Measurements from ENCODE around the gene GNG7. TPM values are rescaled to one million over a fixed set of nuclear protein-coding genes. Genes with fewer than 3 reads are reported as not detected.

GNG7 gene
- total RNA-seq = under 1 TPM; 0.29 to 0.34 TPM

- POLR2A ChIA-PET = no interaction called here
- CTCF ChIA-PET = interaction anchor here (1.2 kb wide), 1 partner anchor 54 kb away, joined by 7 read pairs; no protein-coding TSS in a partner anchor
Measured at GRCh38 chr19:2702170-2703076, at the start of gene GNG7. GNG7 (minus strand) TSS chr19:2702694; CDS start chr19:2520688, 182,006 bp downstream.

DNA sequence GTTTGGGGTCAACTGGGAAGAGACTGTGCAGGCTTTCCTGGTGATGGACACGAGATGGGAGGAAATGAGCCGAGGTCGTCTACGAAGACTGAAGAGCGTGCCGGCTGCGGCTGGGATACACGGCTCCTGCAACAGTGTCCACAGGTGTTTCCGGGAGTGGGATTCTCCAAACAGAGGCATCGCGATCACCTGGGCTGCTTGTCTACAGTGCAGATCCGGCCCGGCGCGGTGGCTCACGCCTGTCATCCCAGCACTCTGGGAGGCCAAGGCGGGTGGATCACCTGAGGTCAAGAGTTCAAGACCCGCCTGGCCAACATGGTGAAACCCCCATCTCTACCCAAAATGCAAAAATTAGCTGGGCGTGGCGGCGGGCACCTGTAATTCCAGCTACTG, 48.9 kb upstream of the GNG7 start:
- CTCF ChIA-PET = interaction anchor here (0.6 to 1.1 kb wide), 3 partner anchors 103 to 322 kb away, joined by 3 to 6 read pairs (median 5); no protein-coding TSS in a partner anchor
- POLR2A ChIA-PET = no interaction called here

DNA sequence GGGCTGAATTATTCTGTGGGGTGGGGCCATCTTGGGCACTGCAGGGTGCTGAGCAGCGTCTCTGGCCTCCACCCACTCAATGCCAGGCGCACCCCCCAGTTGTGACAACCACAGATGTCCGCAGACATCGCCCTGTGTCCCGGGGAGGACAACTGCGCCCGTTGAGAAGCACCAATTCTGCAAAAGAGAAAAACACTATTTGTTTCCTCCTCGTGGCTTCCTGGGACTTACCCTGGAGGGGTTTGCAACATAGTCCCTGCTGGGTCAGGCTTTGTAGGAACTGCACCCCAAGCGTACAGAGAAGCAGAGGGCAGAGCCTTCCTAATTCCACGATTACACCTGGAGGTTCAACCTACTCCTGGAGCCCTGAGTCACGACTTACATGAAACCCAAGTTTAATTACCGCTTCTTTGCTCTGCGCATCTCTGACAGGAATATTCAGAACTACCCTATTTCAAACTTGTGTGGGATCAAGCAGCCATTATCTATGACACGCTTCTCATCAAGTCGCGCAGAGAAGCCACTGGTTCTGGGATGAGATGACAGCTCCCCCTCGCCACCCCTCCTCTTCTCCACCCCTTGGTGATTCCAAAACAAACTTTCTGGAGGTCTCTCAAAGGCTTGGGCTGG, 48.4 kb upstream of the GNG7 start:
- POLR2A ChIA-PET = no interaction called here
- CTCF ChIA-PET = interaction anchor here (1.1 to 2.2 kb wide), 2 partner anchors 103 kb away, joined by 5 to 23 read pairs; no protein-coding TSS in a partner anchor

DNA sequence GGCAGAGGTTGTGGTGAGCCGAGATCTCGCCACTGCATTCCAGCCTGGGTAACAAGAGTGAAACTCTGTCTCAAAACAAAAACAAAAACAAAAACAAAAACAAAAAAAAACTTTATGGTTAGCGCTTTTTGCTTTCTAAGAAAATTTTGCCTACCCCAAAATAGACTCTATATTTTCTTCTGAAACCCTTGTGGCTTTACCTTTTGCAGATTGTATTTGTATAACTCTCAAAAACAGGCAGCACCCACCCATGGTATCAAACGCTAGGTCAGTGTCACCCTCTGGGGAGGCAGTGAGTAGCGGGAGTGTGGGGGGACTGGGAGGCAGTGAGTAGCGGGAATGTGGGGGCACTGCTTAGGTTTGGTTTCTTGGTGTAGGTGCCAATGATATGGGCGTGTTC, 44.9 kb upstream of the GNG7 start:
- ChIA-PET CTCF (no interaction called here), POLR2A (no interaction called here)

GRCh38 chr19:2744113-2744512, 41.6 kb upstream of the GNG7 start:
- ChIA-PET CTCF (interaction anchor here (1.2 kb wide), 1 partner anchor 96 kb away, joined by 3 read pairs; no protein-coding TSS in a partner anchor), POLR2A (no interaction called here)

DNA sequence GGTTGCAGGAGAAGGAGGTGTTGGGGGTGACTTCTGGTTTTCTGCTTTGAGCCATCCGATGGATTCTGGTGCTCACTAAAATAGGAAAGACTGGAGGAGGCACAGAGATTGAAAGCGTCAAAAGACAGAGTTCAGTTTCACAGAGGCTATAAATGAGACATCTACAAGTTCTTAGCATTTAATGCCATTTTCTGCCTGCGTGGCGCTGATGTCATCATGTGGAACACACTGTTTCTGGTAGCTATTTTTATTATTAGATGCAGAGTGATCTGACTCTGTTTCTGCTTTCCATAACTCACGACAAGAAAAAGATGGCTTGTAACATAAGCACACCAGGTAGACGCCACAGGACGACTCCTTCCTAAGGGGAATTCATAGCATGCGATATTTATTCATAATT, 40.6 kb upstream of the GNG7 start:
- ChIA-PET CTCF (no interaction called here), POLR2A (no interaction called here)

DNA sequence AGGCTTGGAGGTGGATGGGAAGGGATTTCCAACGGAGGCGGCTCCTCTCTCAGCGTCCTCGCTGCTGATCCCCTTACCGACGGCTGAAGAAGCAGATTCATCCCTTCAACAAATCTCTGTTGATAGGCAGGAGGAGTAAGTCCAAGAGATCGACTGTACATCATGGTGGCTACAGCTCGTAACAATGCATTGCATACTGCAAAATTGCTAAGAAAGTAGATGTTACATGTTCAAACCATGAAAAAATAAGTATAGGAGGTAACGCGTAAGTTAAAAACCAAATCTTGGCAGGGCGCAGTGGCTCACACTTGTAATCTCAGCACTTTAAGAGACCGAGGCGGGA, 37.8 kb upstream of the GNG7 start:
- CTCF ChIA-PET = no interaction called here
- POLR2A ChIA-PET = no interaction called here

GRCh38 chr19:2739602-2740313, 37.3 kb upstream of the GNG7 start, which contains the start of gene SLC39A3:
SLC39A3 (minus strand) TSS chr19:2740017; CDS start chr19:2737257, 2,760 bp downstream.
- ChIA-PET POLR2A (no interaction called here), CTCF (interaction anchor here (0.8 to 1.4 kb wide), 2 partner anchors 10 to 91 kb away, joined by 3 to 5 read pairs; no protein-coding TSS in a partner anchor)

DNA sequence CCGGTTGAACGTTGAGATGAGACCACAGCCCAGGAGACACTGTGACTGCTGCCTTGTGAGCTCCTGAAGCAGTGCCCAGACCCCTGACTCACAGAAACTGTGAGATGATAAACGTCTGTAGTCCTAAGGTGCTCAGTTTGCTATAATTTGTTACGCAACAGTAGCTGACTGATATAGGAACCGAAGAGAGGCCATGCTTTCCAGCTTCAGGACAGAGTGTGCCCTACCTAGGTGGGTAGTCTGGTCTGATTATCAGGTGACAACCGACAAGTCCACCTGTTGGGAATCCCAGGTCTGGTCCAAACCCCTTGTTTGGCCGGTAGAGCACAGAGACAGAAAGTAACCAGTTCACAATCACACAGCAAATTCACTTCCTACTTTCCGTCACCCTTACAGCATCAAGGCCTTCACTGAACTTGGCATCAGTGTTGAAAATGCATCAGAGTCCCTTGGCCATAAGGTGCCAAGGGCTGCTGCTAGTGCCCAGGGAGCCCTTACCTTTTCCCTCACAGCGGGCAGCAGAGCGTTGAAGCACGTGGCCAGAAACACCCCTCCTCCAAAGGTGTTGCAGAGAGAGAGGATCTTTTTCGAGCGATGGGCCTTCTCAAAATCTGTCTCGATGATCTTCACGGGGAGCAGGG, 34.2 kb upstream of the GNG7 start:
- CTCF ChIA-PET = interaction anchor here (0.5 kb wide), 1 partner anchor 301 kb away, joined by 3 read pairs; no protein-coding TSS in a partner anchor

DNA sequence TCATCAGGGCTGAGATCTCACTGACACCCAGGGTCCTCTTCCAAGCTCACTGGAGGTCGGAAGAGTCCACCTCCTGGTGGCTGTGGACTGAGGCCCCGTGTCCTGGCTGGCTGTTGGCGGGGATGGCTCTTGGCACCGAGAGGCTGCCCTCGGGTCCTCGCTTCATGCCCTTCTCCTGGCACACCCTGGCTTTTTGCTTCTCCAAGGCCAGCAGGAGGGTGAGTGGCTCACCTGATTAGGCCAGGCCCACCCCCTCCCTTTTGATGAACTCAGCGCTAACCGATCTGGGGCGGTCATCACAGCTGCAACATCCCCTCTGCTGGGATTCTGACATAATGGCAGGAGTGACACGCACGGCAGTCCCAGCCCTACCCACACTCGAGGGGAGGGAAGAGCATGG, 32.9 kb upstream of the GNG7 start:
- ChIA-PET POLR2A (no interaction called here), CTCF (no interaction called here)

More for the DNA sequence above, 34.2 kb upstream of the GNG7 start:
- POLR2A ChIA-PET = no interaction called here

DNA sequence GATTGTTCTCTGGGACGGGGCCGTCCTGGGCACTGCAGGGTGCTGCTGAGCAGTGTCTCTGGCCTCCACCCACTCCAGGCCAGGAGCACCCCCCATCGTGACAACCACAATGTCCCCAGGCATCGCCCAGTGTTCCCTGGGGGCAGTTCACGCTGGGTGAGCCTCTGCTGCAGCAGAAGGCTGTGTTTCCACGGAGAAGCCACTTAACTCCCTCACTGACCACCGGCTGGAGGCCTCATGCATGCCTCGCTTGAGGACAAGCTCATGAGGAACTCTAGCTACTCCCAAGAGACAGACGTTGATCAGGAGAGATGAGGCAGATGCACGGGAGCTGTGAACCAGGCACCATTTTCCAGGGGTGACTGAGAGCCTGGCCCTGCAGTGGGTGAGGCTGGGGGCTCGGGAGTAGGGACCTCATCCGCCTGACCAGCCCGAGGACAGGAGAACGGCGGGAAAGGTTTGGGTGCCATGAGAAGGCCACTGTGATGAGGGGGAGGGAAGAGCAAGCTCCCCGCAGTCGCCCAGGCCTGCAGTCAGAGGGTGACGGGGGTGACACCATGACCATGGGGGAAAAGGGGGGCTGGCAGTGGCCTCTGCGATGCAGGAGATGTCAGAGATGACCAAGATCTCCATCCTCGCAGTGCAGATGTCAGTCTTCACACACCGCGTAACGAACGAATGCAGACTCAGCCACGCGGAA, 32.2 kb upstream of the GNG7 start:
- POLR2A ChIA-PET = no interaction called here
- CTCF ChIA-PET = no interaction called here

GRCh38 chr19:2733930-2734588, 31.6 kb upstream of the GNG7 start:
- CTCF ChIA-PET = no interaction called here

DNA sequence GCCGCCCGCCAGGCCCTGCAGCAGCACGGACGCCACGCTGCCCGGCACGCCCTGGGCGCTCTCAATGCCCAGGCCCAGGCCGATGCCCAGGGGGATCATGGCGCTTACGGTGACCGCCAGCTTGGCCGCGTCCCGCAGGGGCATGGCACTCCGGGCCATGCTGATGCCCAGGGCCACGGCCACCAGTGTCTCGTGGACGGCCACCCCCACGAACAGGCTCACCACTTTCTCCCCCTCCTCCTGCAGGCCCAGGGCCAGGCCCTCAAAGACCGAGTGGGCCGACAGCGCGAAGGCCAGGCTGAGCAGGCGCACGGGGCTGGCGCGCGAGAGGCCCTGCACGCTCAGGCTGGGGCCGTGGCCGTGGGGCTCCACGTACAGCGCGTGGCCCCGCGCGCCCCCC, 30.4 kb upstream of the GNG7 start:
- CTCF ChIA-PET = no interaction called here
- POLR2A ChIA-PET = interaction anchor here (0.7 kb wide), 1 partner anchor 341 kb away, joined by 4 read pairs; no protein-coding TSS in a partner anchor

More at GRCh38 chr19:2733930-2734588, 31.6 kb upstream of the GNG7 start:
- POLR2A ChIA-PET = no interaction called here

DNA sequence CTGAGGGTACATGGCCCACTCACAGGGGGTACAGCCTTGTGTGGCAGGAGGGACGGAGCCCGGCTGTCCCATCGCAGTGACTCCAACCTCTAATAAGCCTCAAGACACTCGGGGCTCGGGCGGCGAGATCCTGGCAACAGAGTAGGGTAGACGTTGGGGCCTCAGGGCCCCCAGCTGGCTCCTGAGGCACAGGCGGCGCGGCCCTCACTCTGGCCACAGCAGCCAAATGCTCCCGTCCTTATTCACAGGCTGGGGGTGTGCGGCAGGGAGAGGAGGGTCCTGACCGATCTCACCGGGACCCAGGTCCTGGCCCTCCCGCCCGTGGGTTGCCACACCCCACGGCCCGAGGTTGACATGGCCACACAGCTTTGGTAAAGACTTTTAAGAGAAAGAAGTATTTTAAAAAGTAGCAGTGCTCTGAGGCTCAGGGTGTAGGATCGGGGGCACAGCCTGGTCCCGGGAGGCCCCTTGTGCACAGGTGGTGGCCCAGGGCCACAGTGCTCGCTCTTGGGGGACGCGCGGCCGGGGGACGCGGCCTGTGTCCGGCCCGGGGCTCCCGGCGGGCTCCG, 29.7 kb upstream of the GNG7 start:
- ChIA-PET CTCF (no interaction called here), POLR2A (interaction anchor here (0.7 kb wide), 1 partner anchor 342 kb away, joined by 4 read pairs; no protein-coding TSS in a partner anchor)

DNA sequence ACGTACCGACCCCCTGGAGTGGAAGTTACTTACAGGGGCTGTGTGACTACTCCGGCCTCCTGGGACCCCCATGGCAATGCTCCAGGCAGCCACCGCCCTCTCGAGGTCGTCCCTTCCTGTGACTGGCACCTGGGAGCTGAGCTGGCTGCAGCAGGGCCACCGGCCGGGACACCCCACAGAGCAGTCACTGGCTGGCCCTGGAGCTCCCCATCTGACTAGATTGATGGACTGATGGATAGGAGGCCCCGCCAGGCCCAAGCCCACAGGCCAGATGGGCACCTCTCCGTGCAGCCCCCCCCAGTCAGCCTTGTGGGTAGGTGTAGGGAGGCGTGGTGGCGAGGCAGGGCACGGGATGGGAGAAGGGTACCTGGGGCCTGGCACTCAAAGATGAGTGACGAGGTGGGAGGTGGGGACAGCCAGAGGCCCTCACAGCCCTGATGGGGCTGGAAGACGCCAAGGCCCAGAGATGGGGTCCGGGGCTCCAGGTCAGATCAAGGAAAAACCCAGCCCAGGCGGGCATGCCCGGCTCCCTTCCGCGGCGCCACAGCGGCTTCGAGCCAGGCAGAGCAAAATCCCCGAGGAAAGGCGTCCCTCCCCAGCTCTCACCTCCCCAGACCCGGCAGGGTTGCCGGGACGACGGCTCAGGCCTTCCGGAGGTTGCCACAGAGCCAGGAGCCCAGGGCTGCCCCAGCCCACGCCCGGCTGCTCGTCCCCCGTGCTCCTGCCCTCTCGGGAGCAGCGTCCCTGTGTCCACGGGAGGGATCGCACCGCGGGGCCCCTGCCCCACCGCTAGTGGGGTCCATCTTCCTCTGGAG, 28.9 kb upstream of the GNG7 start:
- ChIA-PET CTCF (no interaction called here), POLR2A (no interaction called here)

DNA sequence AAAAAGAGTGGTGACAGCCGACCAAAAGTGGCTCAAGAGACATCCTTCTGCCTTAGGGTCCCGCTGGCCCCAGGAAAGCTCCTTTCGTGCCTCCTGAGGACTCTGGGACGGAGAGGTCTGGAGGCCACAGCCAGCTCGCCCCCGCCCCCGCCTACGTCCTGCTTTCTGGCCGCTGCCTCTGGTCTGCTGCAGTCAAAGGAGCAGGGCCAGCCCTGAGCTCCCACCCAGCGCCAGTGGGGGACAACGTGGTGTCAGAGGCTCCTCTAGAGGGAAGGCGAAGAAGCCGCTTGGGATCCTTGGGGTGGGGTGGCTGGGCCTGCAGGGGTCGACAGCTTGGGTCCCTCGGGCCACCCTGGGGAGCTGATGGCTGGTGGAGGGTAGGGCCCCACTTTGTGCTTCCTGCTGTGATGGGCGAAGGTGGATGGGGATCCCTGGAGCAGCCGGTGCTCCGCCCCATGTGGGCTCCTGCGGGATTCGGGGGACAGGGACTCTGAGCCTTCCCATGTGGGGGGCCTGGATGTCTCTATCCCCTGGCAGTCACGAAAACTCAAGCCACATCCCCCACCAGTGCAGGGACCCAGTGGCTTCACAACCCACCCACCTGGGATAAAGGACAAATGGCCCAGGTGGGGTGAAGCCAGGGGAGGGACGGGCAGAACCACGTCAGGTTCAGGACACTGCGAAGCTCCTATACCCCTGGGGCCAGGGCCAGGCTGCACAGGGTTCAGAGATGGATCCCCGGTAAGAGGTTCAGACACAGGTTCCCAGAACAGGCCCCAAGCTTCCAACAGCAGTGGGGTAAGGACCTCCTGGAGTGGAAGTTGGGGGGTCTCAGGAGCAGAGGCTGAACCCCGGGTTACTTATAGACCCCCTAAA, 27.7 kb upstream of the GNG7 start:
- ChIA-PET POLR2A (no interaction called here), CTCF (interaction anchor here (0.5 to 1.3 kb wide), 2 partner anchors 78 to 82 kb away, joined by 3 read pairs; no protein-coding TSS in a partner anchor)

All from activated CD8-positive, alpha-beta memory T cell treated with anti-CD3 and anti-CD28 coated beads for 36 hours (primary cell).